Measurements from ENCODE around the gene SAMD3. TPM values are rescaled to one million over a fixed set of nuclear protein-coding genes. Genes with fewer than 3 reads are reported as not detected.
"Not testable (repeated sequence)": the region's sequence is repeated elsewhere in the genome, so short reads cannot be mapped to it uniquely, and the experiment has no call there.

SAMD3 gene
- total RNA-seq, 2 experiments from 2014 or later: 4.6 to 4.7 TPM

DNA sequence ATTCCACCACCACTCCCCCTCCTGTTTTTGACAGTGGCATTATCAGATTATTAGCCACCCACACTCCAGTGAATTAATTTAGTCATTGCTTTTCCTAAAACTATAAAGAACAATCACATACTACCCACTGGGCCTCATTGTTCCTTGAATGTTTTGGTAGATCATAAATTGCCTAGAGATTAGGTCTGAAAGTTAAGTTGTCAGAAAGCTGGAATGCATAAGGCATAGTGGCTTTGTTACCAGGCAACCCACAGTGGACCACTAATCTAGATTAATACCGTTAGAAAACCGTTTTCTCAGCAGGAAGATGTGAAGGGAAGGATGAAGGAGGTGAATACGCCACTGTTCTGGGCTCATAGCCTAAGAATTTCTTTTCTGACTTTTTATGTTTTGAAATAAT, 75.6 kb downstream of the SAMD3 start:
- POLR2A ChIA-PET: no interaction called here
- CTCF ChIA-PET: no interaction called here

DNA sequence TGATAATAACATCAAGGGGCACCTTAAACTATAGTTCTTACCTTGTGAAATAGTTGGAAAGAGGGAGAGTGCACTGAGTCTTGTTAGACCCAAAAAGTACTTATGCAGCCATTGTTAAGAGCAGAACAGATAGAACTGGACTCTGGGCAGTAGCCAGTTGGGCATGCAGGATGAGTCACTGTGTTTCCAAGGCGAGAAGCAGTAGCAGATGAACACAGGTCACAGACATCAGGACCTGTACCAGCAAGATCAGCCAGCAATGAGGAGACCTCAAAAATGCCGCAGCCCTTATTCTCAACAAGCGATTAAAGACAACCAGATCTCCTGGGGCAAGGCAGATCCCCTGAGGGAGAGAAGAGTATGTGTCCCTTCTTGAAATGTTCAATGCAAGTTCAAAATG, 79.0 kb downstream of the SAMD3 start:
- ChIA-PET CTCF (interaction anchor here (1.2 kb wide), 1 partner anchor 138 kb away, joined by 3 read pairs; no protein-coding TSS in a partner anchor), POLR2A (no interaction called here)

DNA sequence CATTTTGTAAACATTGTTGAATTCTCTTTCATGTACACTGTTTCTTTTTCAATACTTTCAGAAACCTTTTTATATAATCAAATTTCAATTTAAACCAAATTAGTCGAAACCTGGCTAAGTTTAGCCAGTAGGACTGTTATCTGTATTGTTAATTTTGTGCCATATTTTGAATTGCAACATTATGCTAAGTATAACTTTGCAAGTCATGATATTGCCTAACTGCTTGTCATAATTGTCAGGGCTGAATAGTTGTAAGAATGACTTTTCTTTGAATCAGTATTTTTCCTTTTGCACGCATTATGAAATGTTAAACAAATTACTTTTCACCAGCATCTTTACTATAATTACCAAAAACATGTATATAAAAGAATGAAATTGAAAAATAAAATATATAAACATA, 82.7 kb downstream of the SAMD3 start:
- ChIA-PET CTCF (no interaction called here), POLR2A (interaction anchor here (0.6 kb wide), 1 partner anchor 1679 kb away, joined by 5 read pairs; no protein-coding TSS in a partner anchor)

DNA sequence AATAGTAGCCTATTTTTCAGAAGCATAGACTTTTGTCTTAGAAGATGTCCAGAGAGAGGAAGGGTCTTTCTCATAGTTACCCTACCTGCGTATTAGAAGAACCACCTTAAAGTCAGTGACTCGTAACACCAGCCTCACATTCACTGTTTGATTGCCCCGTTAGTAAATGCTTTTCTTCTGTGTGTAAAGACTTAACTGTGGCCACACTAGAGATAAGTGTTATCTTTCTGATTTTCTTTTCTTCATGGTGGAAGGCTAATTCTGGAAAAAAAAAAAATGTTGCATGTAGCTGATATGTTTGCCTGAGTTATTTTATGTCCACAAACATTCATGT, 83.9 kb downstream of the SAMD3 start:
- ChIA-PET POLR2A (no interaction called here), CTCF (no interaction called here)

DNA sequence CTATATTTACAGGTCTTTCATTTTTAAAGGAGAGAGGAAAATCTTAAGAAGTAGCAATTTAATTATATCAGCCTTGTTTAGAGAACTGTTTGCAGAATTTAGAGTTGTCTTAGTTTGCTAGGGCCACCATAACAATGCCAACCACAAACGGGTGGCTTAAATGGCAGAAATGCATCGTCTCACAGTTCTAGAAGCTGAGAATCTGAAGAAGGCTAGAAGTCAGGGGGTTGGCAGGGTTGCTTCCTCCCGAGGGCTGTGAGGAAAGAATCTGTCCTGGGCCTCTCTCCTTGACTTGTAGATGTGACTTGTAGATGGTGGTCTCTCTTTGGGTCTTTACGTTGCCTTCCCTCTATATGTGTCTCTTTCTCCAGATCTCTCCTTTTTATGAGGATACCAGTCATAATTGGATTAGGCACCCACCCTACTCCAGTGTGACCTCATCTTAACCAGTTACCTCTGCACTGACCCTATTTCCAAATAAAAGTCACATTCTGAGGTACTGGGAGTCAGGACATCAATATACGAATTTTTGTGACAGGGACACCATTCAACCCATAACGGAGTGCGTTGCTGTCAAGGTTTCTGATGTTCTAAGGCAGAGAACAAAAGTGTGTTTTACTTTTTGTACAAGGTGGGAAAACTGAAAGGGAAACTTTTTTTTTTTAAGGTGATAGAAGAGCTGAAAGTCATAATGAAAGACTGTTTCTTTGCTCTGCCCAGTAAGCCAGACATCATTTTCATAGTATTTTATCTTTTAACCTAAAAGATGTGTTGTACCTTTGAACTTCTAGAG, 84.4 kb downstream of the SAMD3 start:
- POLR2A ChIA-PET: interaction anchor here (0.6 kb wide), 1 partner anchor 45 kb away, joined by 4 read pairs; no protein-coding TSS in a partner anchor
- CTCF ChIA-PET: no interaction called here

DNA sequence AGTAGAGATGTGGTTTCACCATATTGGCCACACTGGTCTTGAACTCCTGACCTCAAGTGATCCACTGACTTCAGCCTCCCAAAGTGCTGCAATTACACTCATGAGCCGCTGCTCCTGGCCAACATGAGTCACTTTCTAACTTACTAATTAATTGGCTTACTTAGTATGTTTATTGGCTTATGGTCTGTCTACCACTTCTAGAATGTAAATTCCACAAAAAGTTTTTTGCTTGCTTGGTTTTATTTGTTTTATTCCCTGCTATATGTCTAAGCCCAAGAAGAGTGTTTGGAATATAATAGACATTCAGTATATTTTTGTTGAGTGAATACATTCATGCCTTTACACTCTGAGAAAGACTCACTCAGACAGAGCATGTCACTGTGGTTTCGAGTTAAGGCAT, 86.0 kb downstream of the SAMD3 start:
- CTCF ChIA-PET: no interaction called here
- POLR2A ChIA-PET: no interaction called here

DNA sequence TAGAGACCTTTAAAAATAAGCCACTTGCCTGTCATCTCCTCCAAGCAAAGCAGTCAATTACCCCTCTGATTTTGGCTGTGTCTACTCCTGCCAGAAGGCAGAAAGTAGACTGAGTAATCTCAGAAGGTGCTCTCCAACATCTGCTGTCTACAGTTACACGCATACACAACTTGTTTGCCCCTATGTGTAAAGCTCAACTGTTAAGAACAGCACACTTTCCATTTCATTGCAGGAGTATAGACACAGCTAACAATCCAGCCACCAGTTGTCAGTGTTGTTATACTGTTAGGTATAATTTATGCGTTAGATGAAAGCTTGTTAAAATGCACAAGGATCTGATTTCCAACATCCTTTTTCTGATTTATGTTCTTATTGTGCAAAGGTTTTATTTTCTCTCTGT, 88.2 kb downstream of the SAMD3 start:
- ChIA-PET POLR2A (no interaction called here), CTCF (interaction anchor here (0.7 kb wide), 2 partner anchors 139 to 145 kb away, joined by 3 to 4 read pairs; no protein-coding TSS in a partner anchor)

DNA sequence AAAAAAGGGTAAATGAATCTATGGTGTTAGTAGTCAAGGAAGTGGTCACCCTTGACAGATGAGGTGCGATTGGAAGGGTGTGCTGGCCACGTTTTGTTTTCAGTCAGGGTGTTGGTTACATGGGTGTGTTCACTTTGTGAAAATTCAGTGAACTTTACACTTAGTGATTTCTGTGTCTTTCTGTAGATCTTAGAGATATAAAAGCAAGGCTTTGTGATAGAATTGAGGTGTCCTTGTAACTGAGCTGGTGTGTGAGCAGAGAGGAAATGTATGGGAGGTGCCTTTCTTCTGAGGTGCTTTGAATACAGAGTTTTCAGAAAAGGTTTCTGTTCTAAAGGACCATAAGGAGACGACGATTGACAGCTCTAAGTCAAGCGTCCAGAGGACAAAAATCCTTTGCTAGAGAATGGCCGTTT, 90.5 kb downstream of the SAMD3 start:
- ChIA-PET CTCF (no interaction called here), POLR2A (interaction anchor here (0.5 kb wide), 1 partner anchor 71 kb away, joined by 3 read pairs; no protein-coding TSS in a partner anchor)

DNA sequence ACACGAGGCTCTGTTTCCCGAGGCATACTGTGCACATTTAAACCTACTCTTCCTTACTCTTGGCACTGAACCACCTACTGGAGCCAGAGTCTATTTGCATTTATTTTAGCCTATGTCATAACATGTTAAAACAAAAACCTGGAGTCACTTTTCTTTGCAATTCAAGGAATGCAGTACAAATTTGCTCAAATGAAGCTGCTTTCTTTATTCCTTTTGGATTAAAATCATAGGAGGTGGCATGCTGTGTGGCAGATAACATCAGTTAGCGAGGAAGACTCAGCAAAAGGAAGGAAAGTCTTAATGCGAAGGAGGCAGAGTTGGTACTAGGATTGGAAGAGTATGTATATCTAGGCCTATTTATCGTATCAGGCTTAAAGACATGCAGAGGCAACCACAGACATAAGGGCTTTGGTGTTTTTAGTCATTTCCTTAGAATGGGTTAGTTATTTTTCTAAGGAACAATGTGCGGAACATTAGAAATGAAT, 92.9 kb downstream of the SAMD3 start:
- CTCF ChIA-PET: no interaction called here
- POLR2A ChIA-PET: no interaction called here

DNA sequence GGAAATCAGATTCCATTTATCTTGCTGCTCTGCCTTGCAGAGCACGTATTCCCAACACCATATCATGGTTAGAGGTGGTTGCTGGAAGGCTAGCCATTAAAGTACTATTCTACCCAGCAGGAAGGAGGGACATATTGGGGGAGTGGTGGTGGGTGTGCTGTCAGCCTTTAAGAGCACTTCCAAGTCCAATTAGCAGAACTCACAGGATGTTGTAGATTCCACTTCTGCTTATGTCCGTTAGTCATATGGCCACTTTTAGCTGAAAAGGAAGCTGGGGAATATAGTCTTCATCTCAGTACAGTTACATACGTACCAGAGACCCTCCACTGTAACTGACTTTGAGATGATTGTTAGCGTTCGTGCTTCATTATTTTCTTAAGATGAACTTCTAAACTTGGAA, 94.4 kb downstream of the SAMD3 start:
- ChIA-PET CTCF (interaction anchor here (0.6 kb wide), 1 partner anchor 565 kb away, joined by 4 read pairs; no protein-coding TSS in a partner anchor), POLR2A (no interaction called here)

DNA sequence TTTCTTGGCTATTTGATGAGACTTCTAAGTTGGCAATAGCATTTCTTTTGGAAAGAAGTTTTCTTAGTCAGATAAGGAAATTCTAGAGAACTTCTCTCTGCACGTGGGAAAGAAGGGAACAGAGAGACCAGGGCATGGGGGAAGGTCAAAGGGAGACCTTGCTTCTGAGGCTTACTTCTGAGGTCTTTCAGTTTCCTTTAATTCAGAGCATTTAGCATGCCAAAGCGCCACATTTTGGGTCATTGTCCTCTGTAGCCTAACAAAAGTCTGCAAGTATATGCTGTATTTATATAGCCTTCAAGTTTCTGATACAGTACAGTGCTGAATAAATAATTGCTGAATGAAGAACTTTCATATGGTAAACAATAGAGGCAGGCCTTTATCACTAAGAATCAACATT, 95.6 kb downstream of the SAMD3 start:
- POLR2A ChIA-PET: no interaction called here
- CTCF ChIA-PET: no interaction called here

DNA sequence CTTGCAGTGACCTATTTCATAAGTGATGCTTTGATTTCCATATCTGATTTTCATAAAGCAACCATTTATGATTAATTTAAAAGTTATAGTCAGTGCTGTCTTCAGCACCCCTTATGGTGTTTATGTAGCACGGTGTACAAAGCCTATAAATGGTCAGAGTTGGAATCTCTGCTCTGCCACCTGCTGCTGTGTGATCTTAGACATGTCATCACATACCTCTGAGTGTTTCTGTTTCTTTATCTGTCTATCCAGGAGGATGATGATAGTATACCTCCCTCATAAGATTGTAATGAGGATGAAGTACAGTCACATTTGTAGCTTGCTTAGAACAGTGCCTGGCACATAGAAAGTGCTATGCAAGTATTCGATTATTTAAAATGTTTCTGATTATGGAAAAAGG, 100.5 kb downstream of the SAMD3 start:
- ChIA-PET CTCF (no interaction called here), POLR2A (no interaction called here)

DNA sequence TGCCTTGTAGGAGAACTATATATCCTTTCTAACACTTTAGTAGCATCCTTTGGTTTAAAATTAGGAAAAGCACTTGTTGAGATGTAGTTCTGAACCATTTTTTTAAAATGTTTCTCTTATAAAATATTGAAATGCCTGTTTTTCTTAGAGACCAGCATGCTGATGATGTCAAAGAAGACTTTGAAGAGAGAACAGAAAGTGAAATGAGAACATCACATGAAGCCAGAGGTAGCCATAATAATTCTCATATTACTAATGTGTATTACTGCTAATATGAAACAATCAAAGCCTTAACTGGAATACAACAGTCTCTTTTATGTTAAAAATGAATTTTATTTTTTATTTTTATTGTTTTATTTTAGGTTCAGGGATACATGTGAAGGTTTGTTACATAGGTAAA, 102.0 kb downstream of the SAMD3 start:
- ChIA-PET CTCF (no interaction called here), POLR2A (no interaction called here)

DNA sequence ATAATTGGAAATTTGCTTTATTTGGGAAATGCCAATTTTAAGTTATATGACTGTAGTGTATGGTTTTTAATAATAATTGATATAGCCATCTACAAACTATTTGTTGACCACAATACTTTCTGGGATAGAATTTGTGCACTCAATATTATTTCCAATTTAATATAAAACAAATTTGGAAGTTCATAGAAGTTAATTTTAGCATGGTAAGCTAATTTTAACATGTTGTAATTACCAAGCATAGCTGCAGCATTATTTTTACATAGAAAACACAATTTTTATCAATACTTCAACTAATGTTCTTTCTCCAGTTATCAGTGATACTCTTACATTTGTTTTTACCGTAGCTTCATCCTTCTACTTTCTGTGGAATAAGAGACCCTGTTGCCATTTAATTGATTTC, 103.5 kb downstream of the SAMD3 start:
- POLR2A ChIA-PET: no interaction called here
- CTCF ChIA-PET: no interaction called here

DNA sequence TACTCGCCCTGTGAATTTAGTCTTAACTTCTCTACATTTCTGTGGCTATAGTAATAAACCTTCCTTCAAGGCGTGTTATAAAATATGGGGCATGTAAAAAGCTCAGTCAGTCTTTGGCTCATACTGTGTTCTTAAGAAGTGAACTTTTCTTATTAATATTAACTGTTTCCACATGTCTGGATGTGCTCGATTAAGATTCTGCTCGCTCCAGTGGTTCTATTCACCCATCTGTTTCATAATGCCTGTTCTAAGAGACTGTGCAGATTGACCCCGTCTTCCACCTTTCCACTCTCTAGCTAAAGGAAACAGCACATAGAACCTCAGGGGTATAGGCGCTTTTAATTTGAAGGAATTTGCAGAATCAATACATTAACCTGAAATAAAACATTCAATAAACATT, 104.5 kb downstream of the SAMD3 start:
- POLR2A ChIA-PET: no interaction called here
- CTCF ChIA-PET: no interaction called here

DNA sequence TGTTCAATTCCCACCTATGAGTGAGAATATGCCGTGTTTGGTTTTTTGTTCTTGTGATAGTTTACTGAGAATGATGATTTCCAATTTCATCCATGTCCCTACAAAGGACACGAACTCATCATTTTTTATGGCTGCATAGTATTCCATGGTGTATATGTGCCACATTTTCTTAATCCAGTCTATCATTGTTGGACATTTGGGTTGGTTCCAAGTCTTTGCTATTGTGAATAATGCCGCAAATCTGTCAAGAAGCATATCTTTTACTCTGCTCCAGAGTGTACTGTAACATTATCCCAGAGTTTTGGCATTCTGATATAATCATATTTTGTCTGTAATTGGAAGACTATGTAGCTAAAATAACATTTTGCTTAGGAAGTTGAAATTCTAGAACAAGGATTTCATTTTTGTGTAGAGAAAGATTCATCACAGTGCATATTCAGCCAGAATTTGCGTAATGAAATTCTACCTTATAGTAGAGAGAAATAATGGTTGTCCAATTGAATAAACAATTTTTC, 105.5 kb downstream of the SAMD3 start:
- POLR2A ChIA-PET: not testable (repeated sequence)

DNA sequence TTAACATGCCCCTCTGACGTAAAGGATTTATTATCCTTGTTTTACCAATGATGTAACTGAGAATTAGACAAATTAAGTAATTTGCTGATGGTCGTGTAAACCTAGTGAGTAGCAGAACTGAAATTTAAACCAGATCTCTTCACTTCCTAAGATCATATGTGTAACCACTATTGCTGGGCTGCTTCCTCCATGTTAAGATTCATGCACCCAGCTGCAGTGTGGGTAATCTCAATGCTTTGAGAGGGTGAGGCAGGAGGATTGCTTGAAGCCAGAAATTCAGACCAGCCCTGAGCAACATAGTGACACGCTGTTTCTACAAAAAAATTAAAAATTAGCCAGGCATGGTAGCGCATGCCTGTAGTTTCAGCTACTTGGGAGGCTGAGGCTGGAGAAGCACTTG, 106.5 kb downstream of the SAMD3 start:
- ChIA-PET CTCF (no interaction called here), POLR2A (no interaction called here)

More for the DNA sequence above, 105.5 kb downstream of the SAMD3 start:
- CTCF ChIA-PET: not testable (repeated sequence)

DNA sequence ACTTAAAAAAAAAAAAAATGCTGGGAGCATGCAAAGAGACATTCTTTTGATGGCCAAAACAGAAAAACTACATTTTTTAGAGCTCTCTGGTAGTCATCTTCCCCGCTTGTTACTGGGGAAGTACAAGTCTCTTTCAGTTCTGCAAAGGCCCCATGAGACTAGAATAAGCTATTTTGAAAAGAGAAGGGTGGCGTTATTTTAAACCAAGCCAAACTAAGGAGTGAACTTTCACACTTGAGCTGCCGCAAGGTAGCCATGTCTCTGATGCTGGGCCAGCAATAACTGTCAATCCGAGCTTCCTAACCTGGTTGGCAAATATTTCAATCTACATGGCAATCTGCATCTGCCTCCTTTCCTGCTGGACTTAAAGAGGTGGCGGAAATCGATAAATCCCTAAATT, 107.7 kb downstream of the SAMD3 start:
- ChIA-PET POLR2A (no interaction called here), CTCF (interaction anchor here (0.9 kb wide), 1 partner anchor 14 kb away, joined by 3 read pairs; no protein-coding TSS in a partner anchor)

DNA sequence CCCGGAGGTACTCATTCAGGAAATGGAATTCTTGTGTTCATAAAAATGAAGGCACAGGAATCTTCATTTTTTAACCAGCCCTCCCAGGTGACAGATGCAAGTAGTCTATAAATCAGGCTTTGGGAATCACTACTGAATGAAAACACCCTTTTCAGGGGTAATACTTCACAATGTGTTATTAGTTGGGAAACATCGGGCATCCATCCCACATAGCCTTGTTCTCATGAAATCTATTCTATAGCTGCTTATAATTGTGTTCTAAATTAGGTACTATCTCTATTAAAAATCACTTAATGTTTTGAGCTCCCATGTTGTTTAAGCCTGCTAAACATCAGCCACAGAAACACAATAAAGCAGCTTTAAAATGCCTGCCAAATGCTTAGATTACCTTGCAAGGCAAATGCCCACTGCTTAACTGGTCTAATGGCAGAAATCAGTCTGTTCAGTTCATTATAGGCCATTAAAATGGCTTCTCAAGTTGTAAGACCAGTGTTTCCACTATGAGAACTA, 109.5 kb downstream of the SAMD3 start:
- POLR2A ChIA-PET: interaction anchor here (0.6 kb wide), 1 partner anchor 948 kb away, joined by 3 read pairs; no protein-coding TSS in a partner anchor

DNA sequence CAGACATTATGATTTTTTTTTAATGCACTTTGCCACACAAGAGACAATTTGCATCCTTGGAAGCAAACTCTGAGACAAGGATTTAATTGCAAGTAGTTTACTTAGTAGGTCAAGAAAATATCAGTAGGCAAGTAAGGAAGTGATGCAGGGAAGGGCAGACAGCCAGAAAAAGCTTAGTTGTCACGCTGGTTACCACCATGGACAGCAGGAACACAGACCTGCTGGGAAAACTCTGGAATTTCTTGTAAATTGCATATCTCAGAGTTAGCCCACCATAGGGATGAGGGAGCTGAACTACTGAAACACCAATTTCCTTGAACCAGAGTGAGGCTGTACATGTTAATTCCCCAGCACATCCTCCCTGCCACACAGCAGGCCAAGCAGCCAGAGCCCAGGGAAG, 111.7 kb downstream of the SAMD3 start:
- ChIA-PET CTCF (no interaction called here), POLR2A (no interaction called here)

More for the DNA sequence above, 109.5 kb downstream of the SAMD3 start:
- CTCF ChIA-PET: no interaction called here

DNA sequence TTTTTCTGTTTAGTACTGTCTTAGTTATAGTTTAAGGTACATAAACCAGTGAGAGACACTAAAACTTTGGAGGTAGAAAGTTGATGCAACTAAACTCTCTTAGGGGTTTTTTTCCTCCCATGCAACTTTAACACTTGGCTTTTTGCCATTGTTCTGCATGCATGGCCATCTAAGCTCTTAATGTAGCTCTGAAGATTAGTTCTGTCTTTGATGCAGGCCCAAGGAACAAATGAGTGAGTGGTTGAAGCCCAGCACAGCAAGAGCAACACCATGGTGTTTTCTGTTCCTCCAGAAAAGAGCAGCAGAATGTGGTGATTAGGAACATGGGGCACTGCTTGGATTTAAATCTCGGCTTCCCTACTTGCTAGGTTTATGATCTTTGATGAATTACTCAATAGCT, 115.0 kb downstream of the SAMD3 start:
- ChIA-PET CTCF (no interaction called here), POLR2A (no interaction called here)
